Measurements from ENCODE around the gene SCPEP1.

The SCPEP1 gene

GRCh38 chr17:57002904-57003303 is 25.0 kb downstream of the SCPEP1 start:
- DNase-seq (ENCODE audit: low read depth in 3 of 3), result no peak

GRCh38 chr17:57004944-57005579 is 27.1 kb downstream of the SCPEP1 start:
- DNase-seq (ENCODE audit: low read depth in 3 of 3), result no peak

- DNase-seq (ENCODE audit: low read depth in 3 of 3), result no peak
Observed at GRCh38 chr17:57006040-57006439, 28.1 kb downstream of the SCPEP1 start.

GRCh38 chr17:57008958-57009357 is 31.0 kb downstream of the SCPEP1 start:
- DNase-seq (ENCODE audit: low read depth in 3 of 3), result no peak

GRCh38 chr17:57009737-57010445 is 32.0 kb downstream of the SCPEP1 start:
- DNase-seq (ENCODE audit: low read depth in 3 of 3), result peak; percentile 5 to 23 (median 22)

GRCh38 chr17:57010487-57010886 is 32.6 kb downstream of the SCPEP1 start:
- no peak for DNase-seq (ENCODE audit: low read depth in 3 of 3)

- no peak for DNase-seq (ENCODE audit: low read depth in 3 of 3)
Observed at GRCh38 chr17:57011491-57012015, 33.6 kb downstream of the SCPEP1 start.

- DNase-seq (ENCODE audit: low read depth in 3 of 3), result no peak
Observed at GRCh38 chr17:57016071-57016763, 38.3 kb downstream of the SCPEP1 start.

- DNase-seq (ENCODE audit: low read depth in 3 of 3), result no peak
Observed at GRCh38 chr17:57016764-57017116, 38.8 kb downstream of the SCPEP1 start.

- no peak for DNase-seq (ENCODE audit: low read depth in 3 of 3)
Observed at GRCh38 chr17:57017625-57018024, 39.7 kb downstream of the SCPEP1 start.

- no peak for DNase-seq (ENCODE audit: low read depth in 3 of 3)
Observed at GRCh38 chr17:57020208-57020607, 42.3 kb downstream of the SCPEP1 start.

GRCh38 chr17:57021226-57021940 is 43.5 kb downstream of the SCPEP1 start:
- DNase-seq (ENCODE audit: low read depth in 3 of 3), result no peak

- no peak for DNase-seq (ENCODE audit: low read depth in 3 of 3)
Observed at GRCh38 chr17:57025876-57026275, 47.9 kb downstream of the SCPEP1 start.

- no peak for DNase-seq (ENCODE audit: low read depth in 3 of 3)
Observed at GRCh38 chr17:57027852-57028251, 49.9 kb downstream of the SCPEP1 start.

- no peak for DNase-seq (ENCODE audit: low read depth in 3 of 3)
Observed at GRCh38 chr17:57032343-57032742, 54.4 kb downstream of the SCPEP1 start.

GRCh38 chr17:57033296-57033695 is 55.4 kb downstream of the SCPEP1 start:
- DNase-seq (ENCODE audit: low read depth in 3 of 3), result no peak

GRCh38 chr17:57034807-57035754 is 57.1 kb downstream of the SCPEP1 start:
- DNase-seq (ENCODE audit: low read depth in 3 of 3), result no peak

- no peak for DNase-seq (ENCODE audit: low read depth in 3 of 3)
Observed at GRCh38 chr17:57035971-57036481, 58.1 kb downstream of the SCPEP1 start.

GRCh38 chr17:57037411-57037810 is 59.5 kb downstream of the SCPEP1 start:
- DNase-seq (ENCODE audit: low read depth in 3 of 3), result no peak

GRCh38 chr17:57038486-57038885 is 60.6 kb downstream of the SCPEP1 start:
- no peak for DNase-seq (ENCODE audit: low read depth in 3 of 3)

- DNase-seq (ENCODE audit: low read depth in 3 of 3), result no peak
Observed at GRCh38 chr17:57040571-57040970, 62.6 kb downstream of the SCPEP1 start.
